ENCODE measurements around the gene ZBTB11. TPM values are rescaled to one million over a fixed set of nuclear protein-coding genes. Genes with fewer than 3 reads are reported as not detected.
A peak's percentile ranks its signal among the peaks of the same experiment; 100 is the strongest.

The ZBTB11 gene, protein sequence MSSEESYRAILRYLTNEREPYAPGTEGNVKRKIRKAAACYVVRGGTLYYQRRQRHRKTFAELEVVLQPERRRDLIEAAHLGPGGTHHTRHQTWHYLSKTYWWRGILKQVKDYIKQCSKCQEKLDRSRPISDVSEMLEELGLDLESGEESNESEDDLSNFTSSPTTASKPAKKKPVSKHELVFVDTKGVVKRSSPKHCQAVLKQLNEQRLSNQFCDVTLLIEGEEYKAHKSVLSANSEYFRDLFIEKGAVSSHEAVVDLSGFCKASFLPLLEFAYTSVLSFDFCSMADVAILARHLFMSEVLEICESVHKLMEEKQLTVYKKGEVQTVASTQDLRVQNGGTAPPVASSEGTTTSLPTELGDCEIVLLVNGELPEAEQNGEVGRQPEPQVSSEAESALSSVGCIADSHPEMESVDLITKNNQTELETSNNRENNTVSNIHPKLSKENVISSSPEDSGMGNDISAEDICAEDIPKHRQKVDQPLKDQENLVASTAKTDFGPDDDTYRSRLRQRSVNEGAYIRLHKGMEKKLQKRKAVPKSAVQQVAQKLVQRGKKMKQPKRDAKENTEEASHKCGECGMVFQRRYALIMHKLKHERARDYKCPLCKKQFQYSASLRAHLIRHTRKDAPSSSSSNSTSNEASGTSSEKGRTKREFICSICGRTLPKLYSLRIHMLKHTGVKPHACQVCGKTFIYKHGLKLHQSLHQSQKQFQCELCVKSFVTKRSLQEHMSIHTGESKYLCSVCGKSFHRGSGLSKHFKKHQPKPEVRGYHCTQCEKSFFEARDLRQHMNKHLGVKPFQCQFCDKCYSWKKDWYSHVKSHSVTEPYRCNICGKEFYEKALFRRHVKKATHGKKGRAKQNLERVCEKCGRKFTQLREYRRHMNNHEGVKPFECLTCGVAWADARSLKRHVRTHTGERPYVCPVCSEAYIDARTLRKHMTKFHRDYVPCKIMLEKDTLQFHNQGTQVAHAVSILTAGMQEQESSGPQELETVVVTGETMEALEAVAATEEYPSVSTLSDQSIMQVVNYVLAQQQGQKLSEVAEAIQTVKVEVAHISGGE
- 18.1 and 24.6 TPM in 2 replicates for total RNA-seq (2016; rRNA removed; fragmentation: Illumina TruSeq; extraction: Trizol)
- total RNA-seq (2016; cell fraction: cytosol; rRNA removed; fragmentation: Illumina TruSeq; extraction: Trizol; ENCODE audit: low read depth), result 5.4 and 8.1 TPM in 2 replicates
- total RNA-seq (2016; cell fraction: insoluble cytoplasmic fraction; rRNA removed; fragmentation: Illumina TruSeq; extraction: Trizol), result 17.4 and 24.4 TPM in 2 replicates
- total RNA-seq (2016; cell fraction: membrane; rRNA removed; fragmentation: Illumina TruSeq; extraction: Trizol), result 6.4 and 7.7 TPM in 2 replicates
- 20.2 and 22.5 TPM in 2 replicates for total RNA-seq (2016; cell fraction: nucleus; rRNA removed; fragmentation: Illumina TruSeq; extraction: Trizol)
- 5.2 and 5.9 TPM in 2 replicates for polyA plus RNA-seq (2011; rRNA removed)
- 1.9 and 2.8 TPM in 2 replicates for polyA plus RNA-seq (2011; cell fraction: cytosol; rRNA removed)
- polyA plus RNA-seq (2011; cell fraction: nucleus; rRNA removed), result 6.0 and 7.5 TPM in 2 replicates
- polyA plus RNA-seq (2012), result 7.3 and 8.2 TPM in 2 replicates
- 0.27 TPM in 2 replicates for polyA plus RNA-seq (2016; cell fraction: cytosol; fragmentation: Illumina TruSeq; extraction: Trizol; ENCODE audit: low read depth)
- polyA plus RNA-seq (2016; cell fraction: insoluble cytoplasmic fraction; fragmentation: Illumina TruSeq; extraction: Trizol; ENCODE audit: low read depth), result 12.4 and 13.0 TPM in 2 replicates
- 1.3 TPM in 2 replicates for polyA plus RNA-seq (2016; cell fraction: membrane; fragmentation: Illumina TruSeq; extraction: Trizol; ENCODE audit: low read depth)
- 18.0 and 18.7 TPM in 2 replicates for polyA plus RNA-seq (2016; cell fraction: nucleus; fragmentation: Illumina TruSeq; extraction: Trizol; ENCODE audit: insufficient read depth, low read depth)
- polyA minus RNA-seq (2011; rRNA and poly(A)+ RNA removed; ENCODE audit: low replicate concordance), result 7.1 and 9.5 TPM in 2 replicates
- 11.8 and 14.0 TPM in 2 replicates for polyA minus RNA-seq (2011; cell fraction: cytosol; rRNA and poly(A)+ RNA removed)
- 27.7 and 31.0 TPM in 2 replicates for polyA minus RNA-seq (2011; cell fraction: nucleus; rRNA and poly(A)+ RNA removed)
- Bru-seq, nascent RNA, result percentile 77 among the genes with signal in this experiment
- percentile 81 among the genes with signal in this experiment for BruChase-seq, experiment 1, labeled RNA remaining after a 6-hour chase
- BruChase-seq, experiment 2, labeled RNA remaining after a 2-hour chase, result percentile 88 among the genes with signal in this experiment
- long read RNA-seq, experiment 1, partial matches to known transcripts, result 2 of 2 reads
- long read RNA-seq, experiment 1, other reads (novel, unspliced or antisense), result 0 of 2 reads
- long read RNA-seq, experiment 2, partial matches to known transcripts, result 0 of 8 reads
- long read RNA-seq, experiment 2, other reads (novel, unspliced or antisense), result 8 of 8 reads

DNA sequence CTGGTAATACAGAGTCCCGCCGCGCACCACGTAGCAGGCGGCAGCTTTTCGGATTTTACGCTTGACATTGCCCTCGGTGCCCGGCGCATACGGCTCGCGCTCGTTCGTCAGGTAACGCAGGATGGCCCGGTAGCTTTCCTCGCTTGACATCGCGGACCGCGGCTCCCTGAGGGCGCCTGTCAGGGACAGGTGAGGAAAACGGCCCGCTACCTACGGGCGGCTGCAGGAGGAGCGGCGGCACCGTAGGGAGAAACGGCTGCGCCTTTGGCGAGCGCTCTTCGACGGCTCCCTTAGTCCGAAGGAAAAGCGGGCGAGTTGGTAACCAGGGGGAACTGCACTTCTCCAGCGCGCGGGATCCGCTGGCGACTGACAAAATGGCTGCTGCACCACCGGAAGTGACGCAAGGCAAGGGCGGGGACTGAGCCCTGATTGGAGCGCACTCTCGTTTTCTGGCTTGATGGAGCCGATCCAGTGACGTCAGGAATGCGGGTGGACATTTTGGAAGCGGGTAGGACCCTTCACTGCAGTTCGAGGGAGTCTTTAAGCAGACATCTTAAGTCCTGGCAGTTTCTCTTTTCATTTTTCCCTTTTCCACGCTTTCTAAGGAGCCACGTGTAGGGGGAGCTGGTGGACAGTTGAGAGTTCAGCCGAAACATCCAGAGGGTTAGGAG is at the start of gene ZBTB11:
ZBTB11 (minus strand) TSS at position 368 of the 671 bp plus-strand sequence; CDS start at position 150, 218 bp downstream.
- intact Hi-C loops (cut with micrococcal nuclease; ENCODE audit: unreplicated experiment) (loop anchor here (1.0 to 2.0 kb wide), 3 partner anchors 9 to 844 kb away; partner anchors contain the start of genes NFKBIZ and RPL24), in situ Hi-C loops (cut with HindIII; ENCODE audit: extremely low pct_ligation_motif_present, low pct_unique_long_range_greater_than_20kb) (no loop called here)
- BruUV-seq (replicated peaks), result TSS peak; percentile 22
- ChIA-PET CTCF (ENCODE audit: low intra/inter-chr PET ratio, low total read pairs) (no interaction called here), POLR2A (interaction anchor here (0.9 to 3.7 kb wide), 11 partner anchors 9 to 210 kb away, joined by 3 to 106 read pairs (median 7); partner anchors contain the start of genes CEP97, NFKBIZ, NXPE3 and PCNP)
- FAIRE-seq, result peak; percentile 100
- Histone ChIP-seq H3K9me3 (ENCODE audit: low read length) (no peaks in the 10 kb centered on the region), H3K4me3 (replicated peaks in 1 of 3; ENCODE audit: insufficient read depth in 1 of 3, low read depth in 2 of 3, low read length in 3 of 3) (peak within 1 kb of the TSS; percentile 85 to 94 (median 92)), H3K36me3 (replicated peaks in 1 of 2; ENCODE audit: control insufficient read depth in 1 of 2, insufficient read depth in 2 of 2, low read length in 2 of 2) (peaks cover 8 to 20% of the 10 kb centered on the region in 2 experiments), H3K4me2 (ENCODE audit: low read depth, low read length) (peak within 1 kb of the TSS; percentile 71), H3K79me2 (ENCODE audit: insufficient read depth, low read length) (peaks cover 44% of the 10 kb centered on the region), H2AFZ (ENCODE audit: low read length) (no peak within 1 kb of the TSS), H3K4me1 (ENCODE audit: insufficient read depth, low read length) (peaks cover 47% of the 10 kb centered on the region), H3K27ac (ENCODE audit: extremely low read length, insufficient read depth, low read length) (peak within 1 kb of the TSS; percentile 91), H4K20me1 (ENCODE audit: insufficient read depth, low read length) (peaks cover 16% of the 10 kb centered on the region), H3K9ac (ENCODE audit: insufficient read depth, low read depth, low read length) (peak within 1 kb of the TSS; percentile 93), H3K27me3 (ENCODE audit: control insufficient read depth in 1 of 2, insufficient read depth in 2 of 2, low read length in 2 of 2) (no peaks in the 10 kb centered on the region)
- WGBS (ENCODE audit: low lambda C conversion rate), result 2% methylated on average over 22 of the region's 57 CpGs
- ATAC-seq, result peak; percentile 81
- peak; percentile 99 for DNase-seq (ENCODE audit: low spot score)
- TF ChIP-seq HDAC1 (CRISPR knock-in tag; IDR thresholded peaks at IDR 0.05), result peak; percentile 36
- no peak for TF ChIP-seq NKX3-1 (CRISPR knock-in tag; IDR thresholded peaks at IDR 0.05)
- TF ChIP-seq, protein P1, sequence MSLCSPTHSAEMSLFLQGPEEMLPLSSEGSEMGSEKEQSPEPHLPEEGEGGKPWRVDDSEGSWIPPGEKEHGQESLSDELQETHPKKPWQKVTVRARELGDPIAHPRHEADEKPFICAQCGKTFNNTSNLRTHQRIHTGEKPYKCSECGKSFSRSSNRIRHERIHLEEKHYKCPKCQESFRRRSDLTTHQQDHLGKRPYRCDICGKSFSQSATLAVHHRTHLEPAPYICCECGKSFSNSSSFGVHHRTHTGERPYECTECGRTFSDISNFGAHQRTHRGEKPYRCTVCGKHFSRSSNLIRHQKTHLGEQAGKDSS (CRISPR knock-in tag; IDR thresholded peaks at IDR 0.05; ENCODE audit: borderline replicate concordance, low read depth), result peak; percentile 65; the same call in 1 of the 2 replicates
- TF ChIP-seq DNMT1 (CRISPR knock-in tag; IDR thresholded peaks at IDR 0.05), result no peak
- TF ChIP-seq FOXO1 (CRISPR knock-in tag; IDR thresholded peaks at IDR 0.05), result peak; percentile 23; the same call in 1 of the 2 replicates
- peak; percentile 65; the same call in 1 of the 2 replicates for TF ChIP-seq MEIS1 (CRISPR knock-in tag; IDR thresholded peaks at IDR 0.05; ENCODE audit: borderline replicate concordance)
- TF ChIP-seq, protein P2, sequence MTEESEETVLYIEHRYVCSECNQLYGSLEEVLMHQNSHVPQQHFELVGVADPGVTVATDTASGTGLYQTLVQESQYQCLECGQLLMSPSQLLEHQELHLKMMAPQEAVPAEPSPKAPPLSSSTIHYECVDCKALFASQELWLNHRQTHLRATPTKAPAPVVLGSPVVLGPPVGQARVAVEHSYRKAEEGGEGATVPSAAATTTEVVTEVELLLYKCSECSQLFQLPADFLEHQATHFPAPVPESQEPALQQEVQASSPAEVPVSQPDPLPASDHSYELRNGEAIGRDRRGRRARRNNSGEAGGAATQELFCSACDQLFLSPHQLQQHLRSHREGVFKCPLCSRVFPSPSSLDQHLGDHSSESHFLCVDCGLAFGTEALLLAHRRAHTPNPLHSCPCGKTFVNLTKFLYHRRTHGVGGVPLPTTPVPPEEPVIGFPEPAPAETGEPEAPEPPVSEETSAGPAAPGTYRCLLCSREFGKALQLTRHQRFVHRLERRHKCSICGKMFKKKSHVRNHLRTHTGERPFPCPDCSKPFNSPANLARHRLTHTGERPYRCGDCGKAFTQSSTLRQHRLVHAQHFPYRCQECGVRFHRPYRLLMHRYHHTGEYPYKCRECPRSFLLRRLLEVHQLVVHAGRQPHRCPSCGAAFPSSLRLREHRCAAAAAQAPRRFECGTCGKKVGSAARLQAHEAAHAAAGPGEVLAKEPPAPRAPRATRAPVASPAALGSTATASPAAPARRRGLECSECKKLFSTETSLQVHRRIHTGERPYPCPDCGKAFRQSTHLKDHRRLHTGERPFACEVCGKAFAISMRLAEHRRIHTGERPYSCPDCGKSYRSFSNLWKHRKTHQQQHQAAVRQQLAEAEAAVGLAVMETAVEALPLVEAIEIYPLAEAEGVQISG (CRISPR knock-in tag; IDR thresholded peaks at IDR 0.05), result peak; percentile 95
- TF ChIP-seq ZNF629 (CRISPR knock-in tag; conservative IDR thresholded peaks at IDR 0.05), result 0 out of 2 replicates have a peak, but pooled peaks have one; percentile 19
- TF ChIP-seq KDM2A (CRISPR knock-in tag; IDR thresholded peaks at IDR 0.05; ENCODE audit: borderline replicate concordance, low read depth), result peak; percentile 97
- TF ChIP-seq ZNF557 (CRISPR knock-in tag; IDR thresholded peaks at IDR 0.05), result peak; percentile 27; the same call in 1 of the 2 replicates

All from HepG2 (cell line).